Adrenal gland (tissue), 5 donors: ENCODE data around the gene SFXN5.

ENCODE experiments used
- POLR2A ChIP-seq, 2 donors: fragments of 450-650 bp; IDR thresholded peaks; one replicate each; pipeline ENCODE4 v1.6.1; 2017; ENCODE audit warnings: antibody characterized with exemption in 2 of 2, mild to moderate bottlenecking in 2 of 2, moderate library complexity in 1 of 2
- TF ChIP-seq, protein P1 (sequence below), 6 experiments: fragments of 450-650 bp in 4 of 6; fragments of 200-600 bp in 2 of 6; sonication (generic) in 1 of 6; IDR thresholded peaks; 1 replicate in 5 of 6; 2 replicates in 1 of 6; pipeline versions ENCODE4 v1.5.1 to v1.8.0; 2016 to 2021; ENCODE audit warnings: antibody characterized with exemption in 6 of 6, mild to moderate bottlenecking in 2 of 6, moderate library complexity in 1 of 6
- donor health status: DM: no; HTN: no; CAD: no.

DNA sequence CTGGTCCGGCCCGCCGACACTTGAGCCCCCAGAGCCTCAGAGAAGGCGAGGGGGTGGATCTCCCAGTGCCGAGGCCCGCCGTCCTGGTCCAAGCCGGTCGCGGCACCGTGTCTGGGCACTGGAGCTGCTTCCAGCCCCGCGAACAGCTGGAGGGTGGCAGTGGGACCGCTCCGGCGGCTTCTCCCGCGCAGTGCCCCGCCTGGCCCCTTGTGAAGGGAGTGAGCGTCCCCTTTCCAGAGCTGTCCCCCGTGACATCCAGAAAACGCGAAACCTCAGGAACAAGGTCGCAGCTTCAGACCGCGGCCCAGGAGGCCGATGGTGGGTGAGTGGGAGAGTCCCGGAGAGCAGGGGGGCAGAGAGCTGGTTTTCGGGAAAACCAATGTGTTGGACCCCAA, 154.8 kb downstream of the SFXN5 start:
- no peak for TF ChIP-seq POLR2A (IDR thresholded peaks at IDR 0.05)
- TF ChIP-seq, protein P1, sequence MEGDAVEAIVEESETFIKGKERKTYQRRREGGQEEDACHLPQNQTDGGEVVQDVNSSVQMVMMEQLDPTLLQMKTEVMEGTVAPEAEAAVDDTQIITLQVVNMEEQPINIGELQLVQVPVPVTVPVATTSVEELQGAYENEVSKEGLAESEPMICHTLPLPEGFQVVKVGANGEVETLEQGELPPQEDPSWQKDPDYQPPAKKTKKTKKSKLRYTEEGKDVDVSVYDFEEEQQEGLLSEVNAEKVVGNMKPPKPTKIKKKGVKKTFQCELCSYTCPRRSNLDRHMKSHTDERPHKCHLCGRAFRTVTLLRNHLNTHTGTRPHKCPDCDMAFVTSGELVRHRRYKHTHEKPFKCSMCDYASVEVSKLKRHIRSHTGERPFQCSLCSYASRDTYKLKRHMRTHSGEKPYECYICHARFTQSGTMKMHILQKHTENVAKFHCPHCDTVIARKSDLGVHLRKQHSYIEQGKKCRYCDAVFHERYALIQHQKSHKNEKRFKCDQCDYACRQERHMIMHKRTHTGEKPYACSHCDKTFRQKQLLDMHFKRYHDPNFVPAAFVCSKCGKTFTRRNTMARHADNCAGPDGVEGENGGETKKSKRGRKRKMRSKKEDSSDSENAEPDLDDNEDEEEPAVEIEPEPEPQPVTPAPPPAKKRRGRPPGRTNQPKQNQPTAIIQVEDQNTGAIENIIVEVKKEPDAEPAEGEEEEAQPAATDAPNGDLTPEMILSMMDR (IDR thresholded peaks at IDR 0.05): no peak
